ENCODE results near the gene RGS3. TPM values are rescaled to one million over a fixed set of nuclear protein-coding genes. Genes with fewer than 3 reads are reported as not detected.

The RGS3 gene
- total and polyA plus RNA-seq, 2 of the 13 experiments (the other 11 are each of a cell fraction or from before 2014, with no cell fraction given) = 17.1 to 28.8 TPM

GRCh38 chr9:113536166-113536482 lies 72.6 kb downstream of the RGS3 start:
- WGBS (ENCODE audit: low lambda C conversion rate) = 88% methylated on average over 6 of the region's 6 CpGs
- Histone ChIP-seq H3K9me3 (ENCODE audit: low read length) (no peaks in the 10 kb centered on the region), H3K27me3 (ENCODE audit: control insufficient read depth in 1 of 2, insufficient read depth in 2 of 2, low read length in 2 of 2) (no peaks in the 10 kb centered on the region), H3K4me1 (ENCODE audit: insufficient read depth, low read length) (no peaks in the 10 kb centered on the region), H3K4me2 (ENCODE audit: low read depth, low read length) (no peak overlapping the region), H3K4me3 (replicated peaks in 1 of 3; ENCODE audit: insufficient read depth in 1 of 3, low read depth in 2 of 3, low read length in 3 of 3) (no peak overlapping the region), H4K20me1 (ENCODE audit: insufficient read depth, low read length) (no peaks in the 10 kb centered on the region), H2AFZ (ENCODE audit: low read length) (no peak overlapping the region), H3K79me2 (ENCODE audit: insufficient read depth, low read length) (no peaks in the 10 kb centered on the region), H3K9ac (ENCODE audit: insufficient read depth, low read depth, low read length) (no peak overlapping the region), H3K27ac (ENCODE audit: extremely low read length, insufficient read depth, low read length) (no peak overlapping the region), H3K36me3 (replicated peaks in 1 of 2; ENCODE audit: control insufficient read depth in 1 of 2, insufficient read depth in 2 of 2, low read length in 2 of 2) (peaks cover 36 to 75% of the 10 kb centered on the region in 2 experiments)
- FAIRE-seq = no peak
- TF ChIP-seq SRY (CRISPR knock-in tag; IDR thresholded peaks at IDR 0.05) = no peak
- TF ChIP-seq RBM22 (optimal IDR thresholded peaks at IDR 0.05; ENCODE audit: low read length) = peak; percentile 34
- ChIA-PET CTCF (ENCODE audit: low intra/inter-chr PET ratio, low total read pairs) (no interaction called here), POLR2A (no interaction called here)
- intact Hi-C loops (cut with micrococcal nuclease; ENCODE audit: unreplicated experiment) = no loop called here
- DNase-seq (ENCODE audit: low spot score) = no peak
- in situ Hi-C loops (cut with HindIII; ENCODE audit: extremely low pct_ligation_motif_present, low pct_unique_long_range_greater_than_20kb) = no loop called here
- no TSS peak for BruUV-seq (replicated peaks)
- no peak for ATAC-seq

- Histone ChIP-seq H3K4me2 (ENCODE audit: low read depth, low read length) (no peak overlapping the region), H3K9ac (ENCODE audit: insufficient read depth, low read depth, low read length) (no peak overlapping the region), H3K4me1 (ENCODE audit: insufficient read depth, low read length) (no peaks in the 10 kb centered on the region), H3K27me3 (ENCODE audit: control insufficient read depth in 1 of 2, insufficient read depth in 2 of 2, low read length in 2 of 2) (no peaks in the 10 kb centered on the region), H3K4me3 (replicated peaks in 1 of 3; ENCODE audit: insufficient read depth in 1 of 3, low read depth in 2 of 3, low read length in 3 of 3) (no peak overlapping the region), H2AFZ (ENCODE audit: low read length) (no peak overlapping the region), H3K27ac (ENCODE audit: extremely low read length, insufficient read depth, low read length) (no peak overlapping the region), H3K9me3 (ENCODE audit: low read length) (no peaks in the 10 kb centered on the region), H3K79me2 (ENCODE audit: insufficient read depth, low read length) (no peaks in the 10 kb centered on the region), H3K36me3 (replicated peaks in 1 of 2; ENCODE audit: control insufficient read depth in 1 of 2, insufficient read depth in 2 of 2, low read length in 2 of 2) (peaks cover 41 to 75% of the 10 kb centered on the region in 2 experiments), H4K20me1 (ENCODE audit: insufficient read depth, low read length) (no peaks in the 10 kb centered on the region)
- in situ Hi-C loops (cut with HindIII; ENCODE audit: extremely low pct_ligation_motif_present, low pct_unique_long_range_greater_than_20kb) = no loop called here
- 97% methylated on average over 17 of the region's 21 CpGs for WGBS (ENCODE audit: low lambda C conversion rate)
- POLR2A ChIA-PET = no interaction called here
- intact Hi-C loops (cut with micrococcal nuclease; ENCODE audit: unreplicated experiment) = no loop called here
- DNase-seq (ENCODE audit: low spot score) = no peak
- CTCF ChIA-PET (ENCODE audit: low intra/inter-chr PET ratio, low total read pairs) = no interaction called here
- ATAC-seq = no peak
- BruUV-seq (replicated peaks) = no TSS peak
- no peak for FAIRE-seq
- no peak for TF ChIP-seq CERS6 (CRISPR knock-in tag; IDR thresholded peaks at IDR 0.05)
- peak; percentile 51 for TF ChIP-seq AGO2 (optimal IDR thresholded peaks at IDR 0.05; ENCODE audit: low read depth, low read length)
- TF ChIP-seq, protein P1, sequence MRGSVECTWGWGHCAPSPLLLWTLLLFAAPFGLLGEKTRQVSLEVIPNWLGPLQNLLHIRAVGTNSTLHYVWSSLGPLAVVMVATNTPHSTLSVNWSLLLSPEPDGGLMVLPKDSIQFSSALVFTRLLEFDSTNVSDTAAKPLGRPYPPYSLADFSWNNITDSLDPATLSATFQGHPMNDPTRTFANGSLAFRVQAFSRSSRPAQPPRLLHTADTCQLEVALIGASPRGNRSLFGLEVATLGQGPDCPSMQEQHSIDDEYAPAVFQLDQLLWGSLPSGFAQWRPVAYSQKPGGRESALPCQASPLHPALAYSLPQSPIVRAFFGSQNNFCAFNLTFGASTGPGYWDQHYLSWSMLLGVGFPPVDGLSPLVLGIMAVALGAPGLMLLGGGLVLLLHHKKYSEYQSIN (CRISPR knock-in tag; IDR thresholded peaks at IDR 0.05; ENCODE audit: borderline replicate concordance) = no peak
- peak; percentile 34; the same call in 1 of the 2 replicates for TF ChIP-seq ZNF687 (CRISPR knock-in tag; IDR thresholded peaks at IDR 0.05)
- peak; percentile 73 for TF ChIP-seq ZBTB33 (CRISPR knock-in tag; IDR thresholded peaks at IDR 0.05)
- no peak for TF ChIP-seq ZNF232 (CRISPR knock-in tag; IDR thresholded peaks at IDR 0.05; ENCODE audit: borderline replicate concordance)
Observed at GRCh38 chr9:113536483-113537228, 73.1 kb downstream of the RGS3 start.
